Uterus (tissue), 4 donors: ENCODE results near the gene KIF5B. TPM values are rescaled to one million over a fixed set of nuclear protein-coding genes. Genes with fewer than 3 reads are reported as not detected.

ENCODE experiments used
- DNase-seq, 2 donors: peaks; one replicate each; pipeline ENCODE4 v3.0.0-alpha.2; 2019 to 2020
- H3K27ac ChIP-seq, 2 donors: fragments of 200-600 bp; sonication (generic); 1 replicate in 1 of 2; 2 replicates in 1 of 2; pipeline ENCODE4 v1.5.1; 2016 to 2018
- H3K27me3 ChIP-seq, 2 donors: fragments of 200-600 bp; sonication (generic); one replicate each; pipeline ENCODE4 v1.5.1; 2018 to 2019; ENCODE audit warnings: control low read depth in 1 of 2
- H3K36me3 ChIP-seq, 2 donors: fragments of 200-600 bp; sonication (generic); one replicate each; pipeline ENCODE4 v1.5.1; 2019; ENCODE audit warnings: control low read depth in 1 of 2
- H3K4me1 ChIP-seq, 2 donors: fragments of 200-600 bp; sonication (generic); one replicate each; pipeline ENCODE4 v1.5.1; 2018 to 2019; ENCODE audit warnings: control low read depth in 1 of 2
- H3K4me3 ChIP-seq, 2 donors: fragments of 200-600 bp; sonication (generic); 1 replicate in 1 of 2; 2 replicates in 1 of 2; pipeline ENCODE4 v1.5.1; 2018 to 2019; ENCODE audit warnings: mild to moderate bottlenecking in 1 of 2
- H3K9me3 ChIP-seq, 2 donors: fragments of 200-600 bp; sonication (generic); one replicate each; pipeline ENCODE4 v1.5.1; 2019; ENCODE audit warnings: control low read depth in 1 of 2
- POLR2A ChIP-seq, 2 donors: fragments of 450-650 bp; IDR thresholded peaks; one replicate each; pipeline ENCODE4 v1.6.1; 2016; ENCODE audit warnings: antibody characterized with exemption in 2 of 2, mild to moderate bottlenecking in 1 of 2, moderate library complexity in 1 of 2
- intact Hi-C: fragments of 100-400 bp; cut with DNase I; formaldehyde crosslinking; loops from one replicate; pipeline ENCODE4 v1.15.1; 2023; ENCODE audit warnings: low total_unique reads
- total RNA-seq, 4 donors: library from RNA; depleted of rRNA in 3 of 4; stranded (reverse); fragments of >200 nt in 3 of 4; gene quantifications; one replicate each; pipeline versions ENCODE4 v1.1.0 to v1.2.4, GENCODE V29; 2014 to 2023
- TF ChIP-seq, protein P1 (sequence below), 4 experiments: fragments of 200-600 bp in 2 of 4; fragments of 450-650 bp in 2 of 4; sonication (generic) in 2 of 4; IDR thresholded peaks; one replicate each; pipeline ENCODE4 v1.5.1; 2016 to 2019; ENCODE audit warnings: antibody characterized with exemption in 4 of 4, mild to moderate bottlenecking in 2 of 4, moderate library complexity in 1 of 4
- donor health status: DM: yes; HTN: yes; CAD: no.

KIF5B gene
- total RNA-seq, 4 donors from 2014 or later = 84.0 to 156 (median 106) TPM

DNA sequence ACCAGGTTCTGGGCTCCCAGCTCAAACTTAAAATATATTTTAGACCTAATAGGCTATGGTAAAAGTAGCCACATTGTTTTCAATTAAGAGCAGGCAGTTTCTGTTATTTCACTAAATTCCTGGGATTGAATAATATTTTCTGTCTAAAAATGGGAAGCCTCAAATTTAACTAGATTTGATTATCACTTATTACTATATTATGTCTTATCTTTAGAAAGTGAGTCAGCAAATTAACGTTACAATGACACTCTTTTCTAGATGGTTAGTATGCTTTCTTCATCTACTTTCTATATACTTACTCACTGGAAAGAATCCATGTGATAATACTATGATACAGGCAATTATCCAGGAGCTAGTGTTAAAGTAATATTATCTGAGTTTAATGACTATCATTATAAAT lies 27.5 kb downstream of the KIF5B start:
- Histone ChIP-seq H3K9me3 (no peaks in the 10 kb centered on the region), H3K4me1 (no peaks in the 10 kb centered on the region), H3K27ac (no peak overlapping the region), H3K27me3 (no peaks in the 10 kb centered on the region), H3K4me3 (no peak overlapping the region), H3K36me3 (no peaks in the 10 kb centered on the region)
- TF ChIP-seq, protein P1, sequence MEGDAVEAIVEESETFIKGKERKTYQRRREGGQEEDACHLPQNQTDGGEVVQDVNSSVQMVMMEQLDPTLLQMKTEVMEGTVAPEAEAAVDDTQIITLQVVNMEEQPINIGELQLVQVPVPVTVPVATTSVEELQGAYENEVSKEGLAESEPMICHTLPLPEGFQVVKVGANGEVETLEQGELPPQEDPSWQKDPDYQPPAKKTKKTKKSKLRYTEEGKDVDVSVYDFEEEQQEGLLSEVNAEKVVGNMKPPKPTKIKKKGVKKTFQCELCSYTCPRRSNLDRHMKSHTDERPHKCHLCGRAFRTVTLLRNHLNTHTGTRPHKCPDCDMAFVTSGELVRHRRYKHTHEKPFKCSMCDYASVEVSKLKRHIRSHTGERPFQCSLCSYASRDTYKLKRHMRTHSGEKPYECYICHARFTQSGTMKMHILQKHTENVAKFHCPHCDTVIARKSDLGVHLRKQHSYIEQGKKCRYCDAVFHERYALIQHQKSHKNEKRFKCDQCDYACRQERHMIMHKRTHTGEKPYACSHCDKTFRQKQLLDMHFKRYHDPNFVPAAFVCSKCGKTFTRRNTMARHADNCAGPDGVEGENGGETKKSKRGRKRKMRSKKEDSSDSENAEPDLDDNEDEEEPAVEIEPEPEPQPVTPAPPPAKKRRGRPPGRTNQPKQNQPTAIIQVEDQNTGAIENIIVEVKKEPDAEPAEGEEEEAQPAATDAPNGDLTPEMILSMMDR (IDR thresholded peaks at IDR 0.05) = no peak
- TF ChIP-seq POLR2A (IDR thresholded peaks at IDR 0.05) = no peak
- no peak for DNase-seq
- intact Hi-C loops = no loop called here

DNA sequence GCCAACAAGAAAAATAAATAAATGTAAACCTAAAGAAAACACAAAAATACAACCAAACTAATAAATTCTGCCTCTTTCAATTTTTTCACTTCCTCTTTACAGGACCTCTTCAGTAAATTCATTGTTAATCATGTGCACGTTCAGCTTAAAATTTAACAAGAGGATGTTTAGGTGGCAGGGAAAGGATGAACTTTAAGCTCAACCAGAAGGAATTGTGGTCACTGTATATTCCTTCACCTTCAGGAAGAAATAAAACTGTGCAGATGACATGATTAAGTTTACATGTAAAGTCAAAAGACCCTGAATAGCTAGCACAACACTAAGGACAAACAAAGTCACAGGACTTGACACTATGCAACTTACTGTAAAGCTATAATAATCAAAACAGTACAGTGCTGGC lies 33.0 kb downstream of the KIF5B start:
- Histone ChIP-seq H3K27me3 (no peaks in the 10 kb centered on the region), H3K9me3 (no peaks in the 10 kb centered on the region), H3K4me1 (no peaks in the 10 kb centered on the region), H3K4me3 (no peak overlapping the region), H3K27ac (no peak overlapping the region), H3K36me3 (no peaks in the 10 kb centered on the region)
- no peak for DNase-seq
- intact Hi-C loops = no loop called here
- TF ChIP-seq, protein P1 (IDR thresholded peaks at IDR 0.05) = no peak
- TF ChIP-seq POLR2A (IDR thresholded peaks at IDR 0.05) = no peak

DNA sequence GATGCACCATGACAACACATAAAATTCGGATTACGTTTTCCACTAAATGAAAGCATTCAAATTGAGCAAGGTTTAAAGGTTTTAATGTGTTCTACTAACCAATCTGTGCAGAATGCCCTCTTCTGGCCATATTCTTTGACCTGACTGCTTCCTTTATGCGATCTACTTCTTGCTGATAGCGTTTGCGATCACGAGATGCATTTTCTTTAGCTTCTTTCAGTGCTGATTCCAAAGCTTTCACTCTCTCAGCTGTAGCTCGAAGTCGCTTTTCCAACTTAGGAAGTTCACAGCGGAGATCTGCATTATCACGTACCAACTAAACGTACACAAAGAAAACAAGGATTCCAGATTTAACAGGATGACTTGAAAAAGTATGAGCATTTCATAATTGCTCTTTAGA lies 39.2 kb downstream of the KIF5B start:
- no peaks in the 10 kb centered on the region for H3K36me3 ChIP-seq
- H3K27ac ChIP-seq = no peak overlapping the region
- H3K27me3 ChIP-seq = no peaks in the 10 kb centered on the region
- TF ChIP-seq, protein P1 (IDR thresholded peaks at IDR 0.05) = no peak
- no peak for TF ChIP-seq POLR2A (IDR thresholded peaks at IDR 0.05)
- no peak for DNase-seq
- intact Hi-C loops = no loop called here
- H3K9me3 ChIP-seq = no peaks in the 10 kb centered on the region
- no peaks in the 10 kb centered on the region for H3K4me1 ChIP-seq
- no peak overlapping the region for H3K4me3 ChIP-seq

DNA sequence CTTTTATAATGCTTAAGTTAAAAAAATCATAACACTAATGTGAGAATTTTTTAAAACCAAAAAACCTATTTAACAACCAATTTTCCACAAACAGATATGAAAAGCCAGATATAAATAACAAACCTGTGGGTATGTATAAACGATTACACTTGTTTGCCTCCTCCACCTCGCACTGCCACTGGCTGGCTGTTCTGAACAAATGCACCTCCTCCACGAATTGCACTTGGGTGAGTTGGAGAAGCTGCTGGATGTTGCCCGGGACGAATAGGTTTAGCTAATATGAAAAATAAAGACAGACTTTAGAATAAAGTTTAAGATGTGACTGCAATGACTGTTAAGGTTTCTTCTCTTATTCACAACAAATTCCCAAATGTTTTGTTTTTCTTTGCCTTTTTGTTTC lies 40.8 kb downstream of the KIF5B start:
- intact Hi-C loops = no loop called here
- Histone ChIP-seq H3K4me1 (no peaks in the 10 kb centered on the region), H3K27ac (no peak overlapping the region), H3K27me3 (no peaks in the 10 kb centered on the region), H3K9me3 (no peaks in the 10 kb centered on the region), H3K4me3 (no peak overlapping the region), H3K36me3 (peaks cover 0 to 3% of the 10 kb centered on the region in 2 donors)
- TF ChIP-seq, protein P1 (IDR thresholded peaks at IDR 0.05) = no peak
- no peak for TF ChIP-seq POLR2A (IDR thresholded peaks at IDR 0.05)
- DNase-seq = no peak

DNA sequence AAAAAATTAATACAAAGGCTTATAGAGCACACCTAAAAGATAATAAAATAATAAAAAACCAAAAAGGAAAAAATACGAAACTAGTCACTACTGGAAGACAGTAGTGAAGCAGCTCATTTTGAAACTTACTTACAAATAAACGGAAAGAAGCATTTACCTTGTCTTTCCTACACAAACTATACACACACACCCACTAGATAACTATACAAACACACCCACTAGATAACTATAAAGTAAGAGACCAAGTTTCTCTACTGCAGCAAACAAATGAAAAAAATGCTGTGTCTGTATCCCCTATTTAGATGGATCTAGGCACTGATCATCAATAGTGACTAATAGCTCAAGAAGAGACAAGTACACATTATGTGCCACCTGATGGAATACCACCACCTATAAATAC lies 49.2 kb downstream of the KIF5B start:
- intact Hi-C loops = no loop called here
- TF ChIP-seq POLR2A (IDR thresholded peaks at IDR 0.05) = no peak
- TF ChIP-seq, protein P1 (IDR thresholded peaks at IDR 0.05) = no peak
- H3K4me3 ChIP-seq = no peak overlapping the region
- H3K27me3 ChIP-seq = no peaks in the 10 kb centered on the region
- no peaks in the 10 kb centered on the region for H3K4me1 ChIP-seq
- no peak overlapping the region for H3K27ac ChIP-seq
- DNase-seq = no peak
- peaks cover 0 to 5% of the 10 kb centered on the region in 2 donors for H3K36me3 ChIP-seq
- H3K9me3 ChIP-seq = no peaks in the 10 kb centered on the region
